ENCODE results near the gene HDAC9.

DNA sequence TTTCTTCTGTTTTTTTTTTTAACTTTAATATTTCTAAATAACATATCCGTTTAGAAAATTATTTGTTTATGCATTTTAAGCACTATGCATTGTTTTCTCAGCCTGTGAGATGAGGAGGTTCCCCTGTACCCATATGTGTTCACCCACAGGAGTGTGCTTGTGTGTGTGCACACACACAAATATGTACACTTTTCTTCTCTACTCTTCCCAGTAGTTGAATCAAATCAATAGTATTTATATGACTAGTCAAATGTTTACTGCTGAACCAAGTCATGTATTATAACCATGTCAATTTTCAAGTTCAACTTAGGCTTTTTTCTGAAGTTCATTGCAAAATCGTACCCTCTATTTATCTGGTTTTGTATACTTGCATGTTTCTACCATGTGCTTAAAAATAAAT lies 37.3 kb downstream of the HDAC9 start:
- no peak for TF ChIP-seq EP300 (IDR thresholded peaks at IDR 0.05)
- TF ChIP-seq, protein P1, sequence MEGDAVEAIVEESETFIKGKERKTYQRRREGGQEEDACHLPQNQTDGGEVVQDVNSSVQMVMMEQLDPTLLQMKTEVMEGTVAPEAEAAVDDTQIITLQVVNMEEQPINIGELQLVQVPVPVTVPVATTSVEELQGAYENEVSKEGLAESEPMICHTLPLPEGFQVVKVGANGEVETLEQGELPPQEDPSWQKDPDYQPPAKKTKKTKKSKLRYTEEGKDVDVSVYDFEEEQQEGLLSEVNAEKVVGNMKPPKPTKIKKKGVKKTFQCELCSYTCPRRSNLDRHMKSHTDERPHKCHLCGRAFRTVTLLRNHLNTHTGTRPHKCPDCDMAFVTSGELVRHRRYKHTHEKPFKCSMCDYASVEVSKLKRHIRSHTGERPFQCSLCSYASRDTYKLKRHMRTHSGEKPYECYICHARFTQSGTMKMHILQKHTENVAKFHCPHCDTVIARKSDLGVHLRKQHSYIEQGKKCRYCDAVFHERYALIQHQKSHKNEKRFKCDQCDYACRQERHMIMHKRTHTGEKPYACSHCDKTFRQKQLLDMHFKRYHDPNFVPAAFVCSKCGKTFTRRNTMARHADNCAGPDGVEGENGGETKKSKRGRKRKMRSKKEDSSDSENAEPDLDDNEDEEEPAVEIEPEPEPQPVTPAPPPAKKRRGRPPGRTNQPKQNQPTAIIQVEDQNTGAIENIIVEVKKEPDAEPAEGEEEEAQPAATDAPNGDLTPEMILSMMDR (IDR thresholded peaks at IDR 0.05) = no peak
- no peak for TF ChIP-seq POLR2A (IDR thresholded peaks at IDR 0.05)
